Colonic mucosa (tissue), 4 donors: ENCODE results near the gene ABLIM3. TPM values are rescaled to one million over a fixed set of nuclear protein-coding genes. Genes with fewer than 3 reads are reported as not detected.

ENCODE experiments used
- DNase-seq: peaks from one replicate; pipeline ENCODE4 v3.0.0-alpha.2; 2020
- H3K27ac ChIP-seq: fragments of 200-600 bp; one replicate; pipeline ENCODE4 v1.8.0; 2021
- H3K27me3 ChIP-seq: fragments of 200-600 bp; one replicate; pipeline ENCODE4 v1.8.0; 2021
- H3K36me3 ChIP-seq: fragments of 200-600 bp; one replicate; pipeline ENCODE4 v1.8.0; 2021
- H3K4me1 ChIP-seq: fragments of 200-600 bp; one replicate; pipeline ENCODE4 v1.8.0; 2021; ENCODE audit warnings: mild to moderate bottlenecking
- H3K4me3 ChIP-seq: fragments of 200-600 bp; one replicate; pipeline ENCODE4 v1.8.0; 2021
- H3K9ac ChIP-seq, 2 donors: one replicate each; pipeline ENCODE4 v1.7.0; 2013; ENCODE audit warnings: control low read depth in 2 of 2, low read depth in 2 of 2, low read length in 2 of 2
- H3K9me3 ChIP-seq: fragments of 200-600 bp; one replicate; pipeline ENCODE4 v1.8.0; 2021
- intact Hi-C: fragments of 100-400 bp; cut with DNase I; formaldehyde crosslinking; loops from one replicate; pipeline ENCODE4 v1.14.1; 2022
- total RNA-seq, 2 donors: library from RNA; stranded (reverse); fragmentation: NEBNext Ultra II Directional in 1 of 2; extraction: Animal tissue kit (Norgen Biotek cat#: 25700) in 1 of 2; gene quantifications; one replicate each; pipeline ENCODE4 v1.2.1, GENCODE V29; 2021
- TF ChIP-seq, protein P1 (sequence below): fragments of 200-600 bp; IDR thresholded peaks from one replicate; pipeline ENCODE4 v1.8.0; 2022; ENCODE audit warnings: antibody characterized with exemption, mild to moderate bottlenecking
- donor health status: healthy.
- donor health status: DM: no; HTN: no; CAD: no.
- donor health status: DM: no; HTN: no; CAD: no.

The ABLIM3 gene
- total RNA-seq, 2 donors from 2014 or later, result 2.3 to 4.1 TPM

DNA sequence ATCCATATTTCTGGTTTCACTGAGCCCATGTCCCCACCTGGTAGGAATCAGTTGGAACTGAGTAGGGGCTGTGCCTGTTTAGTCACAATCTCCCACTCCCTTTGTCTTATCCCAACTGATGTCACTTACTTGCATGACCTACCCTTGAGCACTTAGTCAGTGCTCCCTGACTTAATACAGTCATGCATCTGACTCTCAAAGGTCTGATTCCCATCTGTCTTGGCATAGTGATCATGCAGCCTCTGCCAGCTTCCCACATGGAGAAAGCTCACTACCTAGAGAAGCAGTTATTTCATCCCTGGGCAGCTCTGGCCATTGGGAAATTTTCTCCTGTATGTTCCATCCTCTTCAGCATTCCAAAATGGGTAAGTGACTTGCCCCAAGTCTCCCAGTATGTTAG, 24.8 kb downstream of the ABLIM3 start:
- Histone ChIP-seq H3K9ac (no peak overlapping the region), H3K27ac (no peak overlapping the region), H3K4me1 (no peaks in the 10 kb centered on the region), H3K4me3 (no peak overlapping the region), H3K36me3 (no peaks in the 10 kb centered on the region), H3K27me3 (no peaks in the 10 kb centered on the region), H3K9me3 (no peaks in the 10 kb centered on the region)
- intact Hi-C loops, result no loop called here
- DNase-seq, result no peak
- TF ChIP-seq, protein P1, sequence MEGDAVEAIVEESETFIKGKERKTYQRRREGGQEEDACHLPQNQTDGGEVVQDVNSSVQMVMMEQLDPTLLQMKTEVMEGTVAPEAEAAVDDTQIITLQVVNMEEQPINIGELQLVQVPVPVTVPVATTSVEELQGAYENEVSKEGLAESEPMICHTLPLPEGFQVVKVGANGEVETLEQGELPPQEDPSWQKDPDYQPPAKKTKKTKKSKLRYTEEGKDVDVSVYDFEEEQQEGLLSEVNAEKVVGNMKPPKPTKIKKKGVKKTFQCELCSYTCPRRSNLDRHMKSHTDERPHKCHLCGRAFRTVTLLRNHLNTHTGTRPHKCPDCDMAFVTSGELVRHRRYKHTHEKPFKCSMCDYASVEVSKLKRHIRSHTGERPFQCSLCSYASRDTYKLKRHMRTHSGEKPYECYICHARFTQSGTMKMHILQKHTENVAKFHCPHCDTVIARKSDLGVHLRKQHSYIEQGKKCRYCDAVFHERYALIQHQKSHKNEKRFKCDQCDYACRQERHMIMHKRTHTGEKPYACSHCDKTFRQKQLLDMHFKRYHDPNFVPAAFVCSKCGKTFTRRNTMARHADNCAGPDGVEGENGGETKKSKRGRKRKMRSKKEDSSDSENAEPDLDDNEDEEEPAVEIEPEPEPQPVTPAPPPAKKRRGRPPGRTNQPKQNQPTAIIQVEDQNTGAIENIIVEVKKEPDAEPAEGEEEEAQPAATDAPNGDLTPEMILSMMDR, result no peak

DNA sequence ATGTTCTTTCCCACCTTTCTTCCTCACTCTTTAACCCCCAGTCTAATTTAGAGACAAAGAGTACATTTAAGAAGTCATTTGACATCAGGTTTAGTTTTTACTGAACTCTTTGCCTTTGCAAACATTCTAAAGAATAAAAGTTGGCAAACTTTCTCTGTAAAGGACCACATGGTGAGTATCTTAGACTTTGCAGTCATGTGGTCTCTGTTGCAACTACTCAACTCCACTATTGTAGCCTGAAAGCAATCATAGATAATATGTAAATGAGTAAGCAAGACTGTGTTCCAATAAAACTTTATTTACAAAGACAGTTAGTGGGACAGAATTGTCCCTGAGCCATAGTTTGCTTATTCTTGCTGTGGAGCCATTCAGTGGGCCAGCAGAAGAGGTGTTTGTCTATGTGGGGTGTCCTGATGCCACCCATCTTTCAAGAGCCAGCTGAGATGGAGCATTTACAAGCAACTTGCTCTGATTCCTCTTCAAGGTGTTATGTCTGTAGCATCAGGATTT, 25.4 kb downstream of the ABLIM3 start:
- no peak for DNase-seq
- intact Hi-C loops, result no loop called here
- TF ChIP-seq, protein P1, result no peak
- Histone ChIP-seq H3K9ac (no peak overlapping the region), H3K4me1 (no peaks in the 10 kb centered on the region), H3K27me3 (no peaks in the 10 kb centered on the region), H3K4me3 (no peak overlapping the region), H3K9me3 (no peaks in the 10 kb centered on the region), H3K36me3 (no peaks in the 10 kb centered on the region), H3K27ac (no peak overlapping the region)

DNA sequence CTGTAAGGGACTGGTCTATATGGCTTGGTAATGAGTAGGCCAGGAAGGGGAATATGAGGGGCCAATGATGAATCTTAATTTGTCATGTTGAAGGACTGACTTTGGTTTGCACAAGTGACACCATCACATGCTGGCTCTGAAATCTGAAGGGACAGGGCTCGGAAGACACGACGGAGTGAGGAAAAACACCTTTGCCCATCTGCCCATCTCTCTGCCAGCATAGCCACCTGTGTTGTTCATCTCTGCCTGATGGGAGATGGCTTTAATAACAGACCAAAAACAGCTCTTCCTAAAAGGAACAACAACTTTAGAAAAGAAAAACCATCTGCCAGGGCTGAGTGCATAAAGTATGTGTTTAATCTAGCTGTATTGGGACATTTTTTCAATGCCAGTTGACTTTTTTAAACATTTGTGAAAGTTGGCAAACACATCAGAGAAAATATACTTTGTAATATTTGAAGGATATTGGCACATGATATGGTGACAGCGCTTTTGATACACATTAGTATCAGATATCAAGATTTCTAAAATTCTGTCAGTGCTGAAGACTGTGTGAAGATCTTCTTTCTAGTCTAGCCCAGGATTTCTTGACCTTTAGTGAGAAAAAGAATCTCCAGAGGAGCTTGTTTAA, 27.1 kb downstream of the ABLIM3 start:
- no peaks in the 10 kb centered on the region for H3K36me3 ChIP-seq
- H3K27ac ChIP-seq, result no peak overlapping the region
- no peak overlapping the region for H3K4me3 ChIP-seq
- no peaks in the 10 kb centered on the region for H3K9me3 ChIP-seq
- no peak for DNase-seq
- intact Hi-C loops, result no loop called here
- H3K9ac ChIP-seq, result no peak overlapping the region
- no peaks in the 10 kb centered on the region for H3K4me1 ChIP-seq
- no peaks in the 10 kb centered on the region for H3K27me3 ChIP-seq
- TF ChIP-seq, protein P1, result no peak

DNA sequence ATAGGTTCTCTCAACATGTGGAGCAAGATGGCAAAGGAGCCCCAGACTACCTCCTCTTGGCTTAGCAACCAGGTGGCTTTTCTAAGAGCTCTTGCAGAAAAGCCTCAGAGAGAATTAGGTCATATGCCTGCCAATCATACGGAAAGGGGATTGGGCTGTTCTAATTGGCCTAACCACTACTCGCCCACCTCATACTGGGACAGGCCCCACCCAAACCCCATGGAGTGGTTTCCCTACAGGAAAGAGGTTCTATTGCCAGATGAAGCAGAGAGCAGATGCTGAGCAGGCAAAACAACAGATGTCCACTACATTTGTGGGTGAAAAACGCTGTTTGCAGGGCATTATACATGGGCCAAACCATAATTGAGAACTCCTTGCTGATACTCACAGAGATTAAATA, 29.0 kb downstream of the ABLIM3 start:
- Histone ChIP-seq H3K9me3 (no peaks in the 10 kb centered on the region), H3K4me1 (no peaks in the 10 kb centered on the region), H3K4me3 (no peak overlapping the region), H3K9ac (no peak overlapping the region), H3K27ac (no peak overlapping the region), H3K36me3 (no peaks in the 10 kb centered on the region), H3K27me3 (no peaks in the 10 kb centered on the region)
- TF ChIP-seq, protein P1, result no peak
- intact Hi-C loops, result no loop called here
- DNase-seq, result no peak

DNA sequence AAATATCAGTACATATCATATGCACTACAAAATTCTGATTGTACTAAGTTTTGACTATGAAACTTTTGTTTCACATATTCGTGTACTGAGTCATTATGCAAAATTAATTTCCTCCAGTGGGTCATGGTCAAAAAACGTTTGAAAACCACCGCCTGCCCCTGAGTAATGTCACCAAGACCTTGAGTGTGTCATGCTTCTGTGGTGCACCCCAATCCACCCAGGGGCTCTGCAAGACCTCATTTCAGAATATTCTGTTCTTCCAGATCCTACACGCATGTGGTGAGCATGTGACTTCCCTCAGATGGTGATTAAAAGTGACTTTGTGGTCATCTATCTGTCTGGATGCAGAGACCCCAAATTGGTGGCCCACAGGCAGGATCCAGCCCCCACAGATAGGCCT, 31.0 kb downstream of the ABLIM3 start:
- H3K27ac ChIP-seq, result no peak overlapping the region

More for the DNA sequence above, 31.0 kb downstream of the ABLIM3 start:
- no peaks in the 10 kb centered on the region for H3K4me1 ChIP-seq
- no peak overlapping the region for H3K9ac ChIP-seq
- H3K27me3 ChIP-seq, result no peaks in the 10 kb centered on the region
- no peak overlapping the region for H3K4me3 ChIP-seq
- intact Hi-C loops, result no loop called here
- TF ChIP-seq, protein P1, result no peak
- no peaks in the 10 kb centered on the region for H3K36me3 ChIP-seq
- H3K9me3 ChIP-seq, result no peaks in the 10 kb centered on the region
- no peak for DNase-seq
